ENCODE results near the gene SBF2.

GRCh38 chr11:9780929-9781328, 513.1 kb downstream of the SBF2 start:
- TF ChIP-seq CTCF (IDR thresholded peaks at IDR 0.05) (no peak), POLR2A (IDR thresholded peaks at IDR 0.05) (no peak)

Measured in lower leg skin (tissue), 3 donors.